Hippocampal formation (tissue), 2 donors: Measurements from ENCODE around the gene DLG2.
"Not testable (repeated sequence)": the region's sequence is repeated elsewhere in the genome, so short reads cannot be mapped to it uniquely, and the experiment has no call there.

ENCODE experiments used
- DNase-seq, 2 donors: peaks; one replicate each; lab custom pipeline; 2025; lab: John Stamatoyannopoulos, UW

Gene DLG2

GRCh38 chr11:85643191-85643614, 16.1 kb upstream of the DLG2 start:
- no peak for DNase-seq

- DNase-seq: no peak
These were observed 7.6 kb upstream of the DLG2 start for GRCh38 chr11:85634747-85635146.

DNA sequence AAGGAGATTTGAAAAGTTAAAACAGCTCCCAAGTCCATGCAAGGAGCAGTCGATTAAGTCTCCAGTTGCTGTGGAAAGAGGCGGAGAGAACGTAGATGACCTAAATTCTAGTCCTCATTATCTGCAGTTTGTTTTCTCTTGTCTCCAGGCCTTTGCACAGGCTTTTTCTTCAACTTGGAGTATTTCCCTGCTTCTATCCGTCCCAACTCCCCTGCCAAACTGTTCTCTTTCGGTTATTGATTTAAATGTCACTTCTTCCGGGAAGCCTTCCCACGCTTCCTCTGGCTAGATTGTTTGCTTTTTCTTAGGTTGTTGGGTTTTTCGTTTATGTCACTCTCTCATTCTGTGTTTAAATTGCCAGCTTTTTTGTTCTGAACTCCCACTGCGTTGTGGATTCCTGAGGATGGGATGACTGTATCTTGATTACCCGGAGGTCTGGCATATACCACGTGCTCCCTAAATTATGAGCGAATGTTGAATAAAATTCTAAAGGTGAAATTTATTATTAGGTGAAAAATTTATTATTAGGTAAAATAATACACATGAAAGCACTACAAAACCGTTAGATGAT, 1.7 kb upstream of the DLG2 start:
- peak in 1 of 2 donors; percentile 63 for DNase-seq

DNA sequence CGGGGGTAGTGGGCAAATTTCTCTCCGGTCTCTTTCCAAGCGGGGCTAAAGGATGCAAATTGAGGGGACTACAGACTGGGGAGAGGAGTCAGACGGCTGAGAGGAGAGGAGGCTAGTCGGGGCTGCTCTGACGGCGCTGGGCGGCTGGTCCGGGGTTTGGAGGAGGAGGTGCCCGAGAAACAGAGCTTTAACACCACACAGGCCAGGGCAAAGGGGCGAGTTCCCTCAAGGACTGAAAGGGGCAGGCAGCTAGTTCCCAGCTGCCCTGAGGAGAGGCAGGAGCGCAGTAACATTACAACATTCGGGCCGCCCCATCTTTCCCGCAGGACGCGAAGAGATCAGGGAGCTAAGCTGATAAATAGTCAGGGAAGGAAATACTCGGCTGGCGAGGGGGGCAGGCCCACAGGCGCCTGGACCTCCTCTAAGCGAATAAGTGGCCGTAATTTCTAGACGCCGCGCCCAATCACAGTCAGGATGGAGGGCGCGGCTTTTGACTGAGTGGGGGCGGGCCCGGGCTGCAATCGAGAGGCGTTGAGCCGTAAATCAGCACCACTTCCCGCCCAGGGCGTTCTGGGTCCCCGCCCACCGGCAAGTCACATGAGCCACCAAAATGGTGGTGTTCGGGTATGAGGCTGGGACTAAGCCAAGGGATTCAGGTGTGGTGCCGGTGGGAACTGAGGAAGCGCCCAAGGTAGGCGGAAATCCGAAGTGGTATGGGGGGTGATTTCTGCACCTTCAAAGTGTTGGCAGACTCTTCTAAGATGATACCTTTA, 1.0 kb upstream of the DLG2 start, which contains the start of gene TMEM126B:
TMEM126B (plus strand) TSS at position 596 of the 773 bp plus-strand sequence; CDS start at position 611, 15 bp downstream.
- peak; percentile 97 to 99 for DNase-seq

DNA sequence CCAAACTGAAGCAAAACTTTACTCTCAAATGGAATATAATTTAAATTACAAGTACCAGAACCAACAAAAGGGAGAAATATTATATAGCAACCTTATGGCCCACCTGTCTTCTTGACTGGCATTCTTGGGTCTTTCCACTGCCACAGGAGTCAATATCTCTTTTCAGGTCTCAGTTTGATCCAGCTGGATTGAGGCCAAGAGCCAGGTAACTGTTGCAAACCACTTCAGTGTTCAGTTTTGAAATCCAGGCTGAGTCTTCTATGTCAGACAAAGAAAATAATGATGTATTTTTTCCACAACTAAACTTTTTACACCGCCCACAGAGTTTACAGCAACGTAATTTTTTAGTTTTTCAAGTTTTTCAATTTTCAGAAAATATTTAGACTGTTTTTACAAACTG, 648 bp downstream of the DLG2 start:
- DNase-seq: no peak

- no peak for DNase-seq
These were observed 6.9 kb downstream of the DLG2 start for GRCh38 chr11:85620256-85620655.

- DNase-seq: no peak
These were observed 7.6 kb downstream of the DLG2 start for GRCh38 chr11:85619499-85619898.

DNA sequence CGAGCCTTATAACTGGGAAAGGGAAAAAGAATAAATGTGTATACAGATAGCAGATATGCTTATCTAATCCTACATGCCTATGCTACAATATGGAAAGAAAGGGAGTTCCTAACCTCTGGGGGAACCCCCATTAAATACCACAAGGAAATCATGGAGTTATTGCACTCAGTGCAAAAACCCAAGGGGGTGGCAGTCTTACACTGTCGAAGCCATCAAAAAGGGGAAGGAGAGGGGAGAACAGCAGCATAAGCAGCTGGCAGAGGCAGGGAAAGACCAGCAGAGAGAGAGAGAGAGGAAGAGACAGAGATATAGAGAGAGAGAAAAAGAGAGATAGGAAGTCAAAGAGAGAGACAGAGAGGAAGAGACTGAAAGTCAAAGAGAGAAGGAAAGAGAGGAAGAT, 15.5 kb downstream of the DLG2 start:
- DNase-seq: not testable (repeated sequence)

- DNase-seq: not testable (repeated sequence)
These were observed 17.9 kb downstream of the DLG2 start for GRCh38 chr11:85609286-85609685.

DNA sequence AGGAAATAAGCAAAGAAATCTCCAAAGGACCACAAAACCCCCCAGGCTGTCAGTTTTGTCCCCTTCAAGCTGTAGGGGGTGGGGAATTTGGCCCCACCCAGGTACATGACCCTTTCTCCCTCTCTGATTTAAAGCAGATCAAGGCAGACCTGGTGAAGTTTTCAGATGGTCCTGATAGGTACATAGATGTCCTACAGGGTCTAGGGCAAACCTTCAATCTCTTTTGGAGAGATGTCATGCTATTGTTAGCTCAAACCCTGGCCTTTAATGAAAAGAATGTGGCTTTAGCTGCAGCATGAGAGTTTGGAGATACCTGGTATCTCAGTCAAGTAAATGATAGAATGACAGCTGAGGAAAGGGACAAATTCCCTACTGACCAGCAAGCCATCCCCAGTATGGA, 18.5 kb downstream of the DLG2 start:
- not testable (repeated sequence) for DNase-seq

DNA sequence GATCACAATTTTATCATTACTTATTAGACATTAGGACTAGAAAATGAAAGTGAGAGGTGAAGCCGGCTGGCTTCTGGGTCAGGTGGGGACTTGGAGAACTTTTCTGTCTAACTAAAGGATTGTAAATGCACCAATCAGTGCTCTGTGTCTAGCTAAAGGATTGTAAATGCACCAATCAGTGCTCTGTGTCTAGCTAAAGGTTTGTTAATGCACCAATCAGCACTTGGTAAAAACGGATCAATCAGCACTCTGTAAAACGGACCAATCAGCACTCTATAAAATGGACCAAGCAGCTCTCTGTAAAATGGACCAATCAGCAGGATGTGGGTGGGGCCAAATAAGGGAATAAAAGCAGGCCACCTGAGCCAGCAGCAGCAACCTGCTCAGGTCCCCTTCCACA, 20.9 kb downstream of the DLG2 start:
- DNase-seq: not testable (repeated sequence)

DNA sequence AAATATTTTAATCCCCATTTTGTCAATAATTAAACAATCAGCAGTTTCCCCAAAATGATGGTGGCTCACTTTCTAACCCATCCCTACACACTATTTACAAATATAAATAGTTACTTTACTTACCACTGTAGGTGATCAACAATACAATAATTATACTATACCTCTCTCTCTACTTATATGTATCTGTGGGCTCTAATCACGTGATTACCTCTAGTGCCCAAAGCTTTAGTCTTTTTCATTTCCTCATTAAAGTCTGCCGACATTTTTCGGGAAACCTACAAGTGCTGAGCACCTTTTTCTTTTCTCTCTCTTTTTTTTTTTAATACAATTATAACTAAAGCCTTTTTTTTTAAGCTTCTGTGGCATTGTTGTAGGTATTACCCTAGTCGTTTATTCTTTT, 23.9 kb downstream of the DLG2 start:
- no peak for DNase-seq

DNA sequence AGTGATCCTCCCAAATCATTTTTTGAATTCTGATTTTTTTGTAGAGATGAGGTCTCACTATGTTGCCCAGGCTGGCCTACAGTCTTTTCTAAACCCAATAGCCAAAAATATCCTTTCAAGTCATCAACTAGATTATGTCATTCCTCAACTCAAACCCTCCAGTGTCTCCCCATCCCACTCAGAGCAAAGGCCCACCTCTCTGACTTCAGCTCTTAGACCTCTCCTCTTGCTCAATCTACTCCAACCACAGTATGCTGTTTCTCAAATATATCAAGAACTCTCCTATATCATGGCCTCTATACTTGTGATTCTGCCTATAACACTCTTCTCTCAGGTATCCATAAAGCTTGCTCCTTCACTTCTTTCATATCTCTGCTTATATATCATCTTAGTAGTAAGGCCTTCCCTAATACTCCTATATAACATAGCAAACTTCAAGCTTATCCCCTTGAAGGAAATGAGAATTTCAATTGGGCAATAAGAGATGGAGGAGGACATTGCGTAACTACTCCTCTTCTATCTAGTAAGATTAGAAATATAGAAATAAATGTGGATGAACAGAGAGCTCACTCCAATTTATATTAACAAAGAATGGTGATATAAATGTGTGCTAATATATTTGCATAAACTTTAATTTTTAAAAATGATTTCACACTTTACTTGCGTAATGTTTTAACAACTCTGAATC, 24.5 kb downstream of the DLG2 start:
- DNase-seq: no peak

GRCh38 chr11:85599083-85599482, 28.1 kb downstream of the DLG2 start:
- no peak for DNase-seq

- no peak for DNase-seq
These were observed 30.3 kb downstream of the DLG2 start for GRCh38 chr11:85596886-85597285.

DNA sequence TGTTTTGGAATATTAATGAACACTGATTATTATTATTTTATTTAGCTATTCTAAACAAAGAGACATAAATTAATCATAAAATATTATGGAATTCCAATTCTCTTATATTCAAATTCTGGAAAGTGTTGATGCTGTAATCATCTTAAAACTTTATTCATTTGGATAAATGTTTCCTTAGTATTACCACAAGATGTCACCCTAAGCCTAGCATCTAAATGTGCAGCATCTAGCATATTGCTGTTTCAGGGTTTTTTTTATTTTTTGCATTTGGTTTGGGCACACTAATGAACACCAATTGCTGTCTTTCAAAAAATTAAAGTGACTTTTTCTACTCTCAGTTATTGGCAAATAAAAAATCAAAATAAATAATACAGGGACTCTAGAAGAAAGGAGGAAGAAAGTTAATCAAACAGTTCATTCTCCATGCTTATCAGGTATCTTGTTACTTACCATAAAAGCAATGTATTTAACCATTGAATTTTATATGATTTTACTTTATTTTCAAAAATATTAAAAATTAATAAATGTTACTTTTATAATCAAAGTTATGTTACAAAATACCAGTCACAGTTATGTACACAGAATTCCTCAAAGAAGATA, 31.8 kb downstream of the DLG2 start:
- peak in 1 of 2 donors; percentile 79 for DNase-seq

DNA sequence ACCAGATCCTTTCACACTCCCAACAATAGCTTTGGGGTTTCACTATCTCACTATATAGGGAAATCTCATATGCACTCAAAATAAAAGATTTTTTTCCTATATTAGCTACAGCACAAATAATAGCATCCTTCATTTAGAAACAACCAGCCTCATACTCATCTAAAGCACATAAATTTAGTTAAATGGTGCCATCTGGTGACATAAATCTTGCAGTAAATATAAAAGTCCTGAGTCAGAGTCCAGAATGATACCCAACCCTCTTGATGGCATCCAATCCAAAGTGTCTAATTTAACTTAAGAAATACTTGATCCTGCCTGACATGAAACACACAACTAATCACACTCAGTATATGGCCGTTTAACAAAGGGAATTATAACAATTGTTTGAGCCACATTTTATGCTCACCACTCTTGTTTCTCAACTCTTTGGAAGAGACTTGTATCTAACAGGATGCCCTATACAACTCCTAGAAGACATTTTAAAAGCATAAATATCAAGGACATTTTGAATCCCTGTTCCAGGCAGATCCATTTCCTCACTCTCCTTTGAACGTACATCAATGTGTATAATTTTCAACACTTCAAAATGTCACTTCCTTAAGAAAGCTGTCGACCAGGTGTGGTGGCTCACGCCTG, 36.2 kb downstream of the DLG2 start:
- DNase-seq: peak in 1 of 2 donors; percentile 23

DNA sequence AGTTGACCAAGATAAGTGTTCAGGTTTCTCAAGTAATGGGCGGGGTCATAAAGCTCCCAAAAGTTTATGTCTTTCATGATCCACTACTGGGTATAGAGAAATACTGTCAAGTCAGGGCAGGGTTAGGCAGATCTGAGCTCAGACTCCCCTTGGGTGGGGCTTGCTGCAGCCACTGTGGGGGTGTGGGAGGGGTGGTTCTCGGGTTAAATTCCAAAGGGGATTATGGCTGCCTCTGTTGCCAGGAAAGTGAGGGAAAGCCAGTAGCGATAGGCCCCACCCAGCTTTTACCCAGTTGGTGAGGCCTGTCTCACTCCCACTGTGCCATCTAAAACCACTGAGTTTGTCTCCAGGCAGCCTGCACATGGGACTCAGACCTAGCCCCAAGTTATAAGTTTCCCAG, 37.8 kb downstream of the DLG2 start:
- no peak for DNase-seq

GRCh38 chr11:85582111-85582510, 45.0 kb downstream of the DLG2 start:
- DNase-seq: no peak

DNA sequence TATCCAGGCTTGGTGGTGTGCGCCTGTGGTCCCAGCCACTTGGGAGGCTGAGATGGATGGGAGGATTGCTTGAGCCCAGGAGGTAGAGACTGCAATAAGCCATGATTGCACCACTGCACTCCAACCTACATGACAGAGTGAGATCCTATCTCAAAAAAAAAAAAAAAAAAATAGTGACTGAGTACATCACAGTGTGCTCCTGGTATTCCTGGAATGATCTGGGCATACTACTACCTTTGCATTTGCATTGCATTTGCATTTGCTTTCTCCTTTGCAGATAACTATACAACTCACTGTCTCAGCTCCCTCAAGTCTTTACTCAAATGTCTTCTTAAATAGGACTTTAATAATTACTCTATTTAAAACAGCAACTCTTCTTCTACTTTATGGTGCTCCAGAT, 51.8 kb downstream of the DLG2 start:
- no peak for DNase-seq

GRCh38 chr11:85572056-85572455, 55.1 kb downstream of the DLG2 start:
- DNase-seq: no peak

- DNase-seq: no peak
These were observed 57.6 kb downstream of the DLG2 start for GRCh38 chr11:85569525-85569924.
